ENCODE measurements around the gene GSG1L2. TPM values are rescaled to one million over a fixed set of nuclear protein-coding genes. Genes with fewer than 3 reads are reported as not detected.

GSG1L2 gene
- total RNA-seq, 2 donors from 2014 or later = not detected

- H3K4me1 ChIP-seq = no peaks in the 10 kb centered on the region
- H3K27ac ChIP-seq = no peak overlapping the region
- ATAC-seq (no peak), DNase-seq (no peak)
- no peak overlapping the region for H3K4me3 ChIP-seq
- H3K9me3 ChIP-seq = no peaks in the 10 kb centered on the region
- intact Hi-C loops (cut with DNase I) = no loop called here
- H3K27me3 ChIP-seq = no peaks in the 10 kb centered on the region
- TF ChIP-seq POLR2A (IDR thresholded peaks at IDR 0.05) = no peak
- TF ChIP-seq CTCF (IDR thresholded peaks at IDR 0.05) = no peak
- 73 to 78% methylated on average over 4 of the region's 4 CpGs for WGBS, 2 donors
- no peaks in the 10 kb centered on the region for H3K36me3 ChIP-seq (replicated peaks in 1 of 2; ENCODE audit: insufficient read depth in 1 of 2, low read depth in 2 of 2)
These were observed 23.4 kb upstream of the GSG1L2 start for GRCh38 chr17:9845306-9845705.

GRCh38 chr17:9844153-9844552 is 22.3 kb upstream of the GSG1L2 start:
- intact Hi-C loops (cut with DNase I) = no loop called here
- H3K36me3 ChIP-seq (replicated peaks in 1 of 2; ENCODE audit: insufficient read depth in 1 of 2, low read depth in 2 of 2) = no peaks in the 10 kb centered on the region
- no peaks in the 10 kb centered on the region for H3K9me3 ChIP-seq
- H3K4me1 ChIP-seq = no peaks in the 10 kb centered on the region
- H3K4me3 ChIP-seq = no peak overlapping the region
- no peak for DNase-seq
- H3K27ac ChIP-seq = no peak overlapping the region
- H3K27me3 ChIP-seq = no peaks in the 10 kb centered on the region
- no peak for ATAC-seq
- WGBS, 2 donors = 71 to 72% methylated on average over 8 of the region's 8 CpGs
- TF ChIP-seq CTCF (IDR thresholded peaks at IDR 0.05) = no peak
- TF ChIP-seq POLR2A (IDR thresholded peaks at IDR 0.05) = no peak

- Histone ChIP-seq H3K4me3 (no peak overlapping the region), H3K4me1 (no peaks in the 10 kb centered on the region), H3K27ac (no peak overlapping the region), H3K27me3 (no peaks in the 10 kb centered on the region), H3K36me3 (replicated peaks in 1 of 2; ENCODE audit: insufficient read depth in 1 of 2, low read depth in 2 of 2) (no peaks in the 10 kb centered on the region), H3K9me3 (no peaks in the 10 kb centered on the region)
- ATAC-seq = no peak
- no peak for DNase-seq
- TF ChIP-seq CTCF (IDR thresholded peaks at IDR 0.05) (no peak), POLR2A (IDR thresholded peaks at IDR 0.05) (no peak)
- WGBS, 2 donors = 55 to 66% methylated on average over 14 of the region's 14 CpGs
- intact Hi-C loops (cut with DNase I) = no loop called here
These were observed 21.5 kb upstream of the GSG1L2 start for GRCh38 chr17:9843152-9844010.

- H3K27ac ChIP-seq = no peak overlapping the region
These were observed 20.3 kb upstream of the GSG1L2 start for GRCh38 chr17:9842057-9842758.

More at GRCh38 chr17:9842057-9842758, 20.3 kb upstream of the GSG1L2 start:
- Histone ChIP-seq H3K4me1 (no peaks in the 10 kb centered on the region), H3K9me3 (no peaks in the 10 kb centered on the region), H3K36me3 (replicated peaks in 1 of 2; ENCODE audit: insufficient read depth in 1 of 2, low read depth in 2 of 2) (no peaks in the 10 kb centered on the region), H3K27me3 (no peaks in the 10 kb centered on the region), H3K4me3 (no peak overlapping the region)
- ATAC-seq (no peak), DNase-seq (peak in 3 of 4 donors; percentile 10 to 51 (median 26))
- TF ChIP-seq POLR2A (IDR thresholded peaks at IDR 0.05) = no peak
- TF ChIP-seq CTCF (IDR thresholded peaks at IDR 0.05) = no peak
- 39 to 52% methylated on average over 13 to 14 of the region's 14 CpGs for WGBS, 2 donors
- intact Hi-C loops (cut with DNase I) = no loop called here
